Smooth muscle cell of bladder (primary cell): Measurements from ENCODE around the gene NTF4. TPM values are rescaled to one million over a fixed set of nuclear protein-coding genes. Genes with fewer than 3 reads are reported as not detected.

Experiments
- total RNA-seq: library from RNA; depleted of rRNA; stranded (reverse); fragments of >200 nt; gene quantifications from 2 replicates; pipeline ENCODE4 v1.2.3, GENCODE V29; 2014

Gene NTF4, protein sequence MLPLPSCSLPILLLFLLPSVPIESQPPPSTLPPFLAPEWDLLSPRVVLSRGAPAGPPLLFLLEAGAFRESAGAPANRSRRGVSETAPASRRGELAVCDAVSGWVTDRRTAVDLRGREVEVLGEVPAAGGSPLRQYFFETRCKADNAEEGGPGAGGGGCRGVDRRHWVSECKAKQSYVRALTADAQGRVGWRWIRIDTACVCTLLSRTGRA
- not detected in 2 replicates for total RNA-seq

DNA sequence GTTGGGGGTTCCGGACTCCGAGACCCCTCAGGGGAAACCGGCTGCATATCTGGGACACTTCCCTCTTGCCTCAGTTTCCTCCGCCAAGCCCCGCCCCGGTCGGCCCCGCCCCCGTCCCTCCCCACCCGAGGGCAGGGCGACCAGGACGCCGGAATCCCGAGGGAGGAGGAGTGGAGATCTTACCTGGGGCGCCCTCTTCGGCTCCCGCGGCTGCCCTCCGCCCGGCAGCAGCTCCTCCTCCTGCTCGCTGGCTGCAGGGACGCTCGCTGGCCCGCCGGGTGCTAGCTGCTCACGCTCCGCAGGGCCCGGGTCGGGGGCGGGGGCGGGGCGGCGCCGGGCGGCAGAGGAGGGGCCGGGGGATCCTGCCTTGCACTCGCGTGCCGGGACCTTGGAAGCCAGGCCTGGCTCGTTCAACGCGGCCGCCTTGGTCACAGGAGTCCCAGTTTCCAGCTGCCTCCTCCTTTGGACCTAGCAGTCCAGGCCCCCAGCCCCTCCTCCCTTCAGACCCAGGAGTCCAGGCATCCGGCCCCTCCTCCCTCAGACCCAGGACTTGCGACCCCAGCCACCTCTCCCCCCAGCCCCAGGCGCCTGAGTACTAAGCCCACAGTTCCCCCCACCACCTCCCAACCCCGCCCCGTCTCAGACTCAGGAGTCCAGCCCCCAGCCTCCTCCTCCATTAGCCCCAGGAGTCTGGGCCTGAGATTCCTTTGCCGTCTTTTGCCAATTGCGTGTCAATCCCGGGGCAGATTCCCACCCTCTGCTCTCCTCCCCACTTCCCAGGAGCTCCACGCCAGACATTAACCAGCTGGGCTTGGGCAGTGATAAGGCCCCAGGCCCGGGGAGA is at the start of gene NTF4:
TSS of gene NTF4 (minus strand) at position 51 of the 844 bp plus-strand sequence. CDS start 2,821 bp downstream, outside the sequence.

DNA sequence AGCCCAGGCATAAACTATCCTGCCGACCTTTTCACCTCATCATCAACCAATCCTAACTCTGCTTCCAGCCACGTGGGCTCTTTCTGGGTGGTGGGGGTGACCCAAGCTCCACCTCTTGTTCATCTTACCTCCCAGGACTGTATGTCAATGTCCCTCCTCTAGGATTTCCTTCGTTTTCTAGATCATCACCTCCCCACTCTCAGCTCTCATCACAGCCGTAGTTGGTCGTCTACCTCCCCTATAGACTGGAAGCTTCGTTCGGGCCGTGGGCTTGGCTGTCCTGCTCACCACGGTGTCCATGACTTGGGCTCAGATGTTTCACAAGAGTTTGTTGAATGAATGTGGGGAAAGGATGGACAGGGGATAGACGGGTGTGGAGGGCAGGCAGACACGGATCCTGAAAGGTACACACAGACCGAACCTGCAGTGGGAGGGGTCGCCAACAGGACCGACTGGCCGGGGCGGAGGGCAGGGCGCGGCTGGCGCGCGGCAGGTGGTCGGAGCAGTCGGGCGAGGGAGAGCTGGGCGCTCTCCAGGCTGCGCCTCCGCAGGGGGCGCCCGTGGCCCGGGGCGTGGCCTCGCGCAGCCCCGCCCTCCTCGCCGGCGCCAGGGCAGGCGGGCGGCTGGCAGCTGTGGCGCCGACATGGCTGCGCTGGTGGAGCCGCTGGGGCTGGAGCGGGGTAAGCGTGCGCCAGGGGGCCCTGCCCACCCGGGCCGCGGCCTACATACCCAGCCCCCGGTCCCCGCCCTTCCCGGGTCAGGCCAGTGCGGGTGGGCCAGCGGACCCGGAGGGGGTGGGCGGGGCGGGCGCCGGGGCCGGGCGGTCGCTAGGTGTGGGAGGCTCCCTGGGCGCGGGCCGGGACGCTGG is 49.4 kb upstream of the NTF4 start, which contains the start of gene LIN7B:
TSS of gene LIN7B (plus strand) at position 609 of the 868 bp plus-strand sequence. CDS start at position 644, 35 bp downstream.

DNA sequence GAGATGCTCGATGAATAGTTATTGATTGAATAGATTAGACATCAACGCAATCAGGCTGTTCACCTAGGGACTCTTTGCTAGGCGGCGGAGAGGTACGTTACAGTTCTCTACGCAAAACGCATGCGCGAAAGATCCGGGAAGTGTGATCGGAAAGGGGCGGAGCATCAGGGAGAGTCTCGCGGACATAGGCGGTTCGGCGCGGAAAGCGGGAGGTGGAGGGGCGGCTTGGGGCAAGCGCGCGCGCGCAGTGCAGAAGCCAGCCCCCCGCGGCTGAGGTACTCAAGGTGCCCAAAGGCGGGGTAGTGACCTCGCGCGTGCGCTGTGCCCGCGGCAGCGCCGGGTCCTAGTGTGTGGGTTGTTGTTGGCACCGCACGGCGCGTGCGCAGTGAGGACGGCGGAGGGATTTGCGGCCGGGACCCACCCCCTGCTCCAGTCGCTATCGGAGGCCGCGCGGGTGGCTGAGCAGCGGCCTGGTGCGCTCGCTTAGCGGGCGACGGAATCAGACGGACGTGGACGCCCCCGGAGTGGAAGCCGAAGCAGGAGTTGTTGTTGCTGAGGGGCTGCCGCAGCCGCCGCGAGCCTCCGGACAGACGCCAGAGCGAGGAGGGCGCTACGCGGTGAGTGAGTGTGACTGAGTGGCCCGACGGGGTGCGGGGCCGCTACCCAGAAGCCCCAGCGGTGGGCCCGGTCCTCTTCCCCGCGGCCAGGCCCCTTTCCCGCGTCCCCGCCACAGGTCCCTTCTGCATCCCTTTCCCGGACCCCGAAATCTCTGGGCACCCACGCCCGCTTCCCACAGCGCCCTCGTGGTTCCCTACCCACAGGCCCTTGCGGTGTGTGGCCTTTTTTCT is 20.6 kb upstream of the NTF4 start, which contains the start of gene SNRNP70:
TSS of gene SNRNP70 (plus strand) at position 432 of the 848 bp plus-strand sequence. CDS start 964 bp downstream, outside the sequence.

DNA sequence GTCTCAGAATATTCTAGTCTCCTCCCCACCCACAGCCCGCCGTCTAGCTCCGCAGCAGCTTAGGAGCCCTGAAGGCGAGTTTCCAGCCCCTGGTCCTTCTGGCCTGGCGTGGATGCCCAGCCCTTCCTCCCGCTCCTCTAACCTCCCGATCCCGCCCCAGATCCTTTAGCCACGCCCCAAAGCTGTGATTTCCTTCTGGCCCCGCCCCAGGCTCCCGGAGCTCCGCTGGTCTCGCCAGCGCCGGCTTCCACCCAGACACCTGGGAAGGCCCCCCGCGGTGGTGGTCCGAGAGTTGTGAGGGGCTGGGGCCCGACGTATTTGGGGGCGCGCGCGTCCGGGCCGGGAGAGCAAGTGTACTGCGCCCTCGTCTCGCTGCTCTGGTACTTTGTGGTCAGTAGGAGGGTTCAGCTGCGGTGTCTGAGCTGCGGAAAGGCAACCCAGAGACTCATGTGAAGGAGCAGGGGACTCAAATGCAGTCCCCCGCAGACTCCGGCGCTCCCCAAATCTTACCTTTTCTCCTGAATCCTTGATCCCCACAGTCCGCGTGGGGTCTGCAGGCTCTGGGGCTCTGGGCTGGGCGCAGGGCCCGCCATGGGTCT is 6.9 kb downstream of the NTF4 start, which contains the start of gene CGB7:
TSS of gene CGB7 (minus strand) at position 114 of the 599 bp plus-strand sequence. CDS start 2,374 bp downstream, outside the sequence.

DNA sequence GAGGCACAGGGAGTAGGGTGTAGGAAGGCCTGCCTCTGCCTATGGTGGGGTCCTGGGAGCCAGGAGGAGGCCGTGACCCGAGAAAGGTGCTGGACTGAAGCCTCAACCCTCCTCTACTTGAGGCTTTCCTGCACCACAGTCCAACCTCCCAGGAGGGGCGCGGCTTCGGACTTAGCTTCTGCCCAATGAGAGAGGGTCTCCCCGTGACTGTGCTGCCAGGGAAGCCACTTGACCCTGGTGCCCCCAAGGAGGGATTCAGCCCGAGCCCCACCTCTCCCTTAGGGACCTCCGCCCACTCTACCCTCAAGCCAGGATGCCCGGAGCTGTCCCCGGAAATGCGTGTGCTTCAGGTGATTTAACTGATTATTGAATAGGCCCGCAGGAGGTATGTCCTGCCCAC is 15.6 kb downstream of the NTF4 start, which contains the start of gene CGB8:
TSS of gene CGB8 (minus strand) at position 101 of the 400 bp plus-strand sequence. CDS start 372 bp downstream, outside the sequence.

DNA sequence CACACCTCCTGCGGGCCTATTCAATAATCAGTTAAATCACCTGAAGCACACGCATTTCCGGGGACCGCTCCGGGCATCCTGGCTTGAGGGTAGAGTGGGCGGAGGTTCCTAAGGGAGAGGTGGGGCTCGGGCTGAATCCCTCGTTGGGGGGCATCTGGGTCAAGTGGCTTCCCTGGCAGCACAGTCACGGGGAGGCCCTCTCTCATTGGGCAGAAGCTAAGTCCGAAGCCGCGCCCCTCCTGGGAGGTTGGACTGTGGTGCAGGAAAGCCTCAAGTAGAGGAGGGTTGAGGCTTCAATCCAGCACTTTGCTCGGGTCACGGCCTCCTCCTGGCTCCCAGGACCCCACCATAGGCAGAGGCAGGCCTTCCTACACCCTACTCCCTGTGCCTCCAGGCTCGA is 21.1 kb downstream of the NTF4 start, which contains the start of gene CGB5:
TSS of gene CGB5 (plus strand) at position 301 of the 400 bp plus-strand sequence. CDS start 362 bp downstream, outside the sequence.

DNA sequence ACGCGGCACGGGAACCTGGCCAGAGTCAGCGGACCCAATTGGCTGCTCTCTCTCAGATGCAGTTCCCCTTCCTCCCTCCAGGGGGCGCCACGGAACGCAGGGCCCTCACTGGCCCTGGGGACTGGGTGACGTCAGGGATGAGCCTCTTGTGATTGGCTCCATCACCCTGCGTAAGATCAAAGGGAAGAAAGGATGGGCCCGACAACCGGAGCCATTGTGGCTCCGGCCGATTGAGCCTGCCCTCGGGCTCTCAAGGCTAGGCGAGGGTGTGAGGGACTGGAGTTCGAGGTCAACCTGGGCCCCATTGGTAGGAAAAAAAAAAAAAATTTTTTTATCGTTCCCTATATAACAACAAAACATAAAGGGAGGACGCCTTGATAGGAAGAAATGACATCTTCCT is 27.8 kb downstream of the NTF4 start, which contains the start of gene CGB1:
TSS of gene CGB1 (minus strand) at position 81 of the 400 bp plus-strand sequence. CDS start 184 bp downstream, outside the sequence.

DNA sequence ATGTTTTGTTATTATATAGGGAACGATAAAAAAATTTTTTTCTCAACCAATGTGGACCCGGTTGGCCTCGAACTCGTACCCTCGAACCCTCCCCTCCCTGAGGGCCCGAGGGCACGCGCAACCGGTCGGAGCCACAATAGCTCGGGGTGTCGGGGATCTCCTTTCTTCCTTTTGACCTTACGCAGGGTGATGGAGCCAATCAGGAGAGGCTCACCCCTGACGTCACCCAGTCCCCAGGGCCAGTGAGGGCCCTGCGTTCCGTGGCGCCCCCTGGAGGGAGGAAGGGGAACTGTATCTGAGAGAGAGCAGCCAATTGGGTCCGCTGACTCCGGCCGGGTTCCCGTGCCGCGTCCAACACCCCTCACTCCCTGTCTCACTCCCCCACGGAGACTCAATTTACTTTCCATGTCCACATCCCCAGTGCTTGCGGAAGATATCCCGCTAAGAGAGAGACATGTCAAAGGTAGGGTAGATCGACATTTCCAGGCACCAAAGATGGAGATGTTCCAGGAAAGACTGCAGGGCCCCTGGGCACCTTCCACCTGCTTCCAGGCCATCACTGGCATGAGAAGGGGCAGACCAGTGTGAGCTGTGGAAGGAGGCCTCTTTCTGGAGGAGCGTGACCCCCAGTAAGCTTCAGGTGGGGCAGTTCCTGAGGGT is 32.8 kb downstream of the NTF4 start, which contains the start of gene CGB2:
TSS of gene CGB2 (plus strand) at position 249 of the 660 bp plus-strand sequence. CDS start at position 455, 206 bp downstream.

DNA sequence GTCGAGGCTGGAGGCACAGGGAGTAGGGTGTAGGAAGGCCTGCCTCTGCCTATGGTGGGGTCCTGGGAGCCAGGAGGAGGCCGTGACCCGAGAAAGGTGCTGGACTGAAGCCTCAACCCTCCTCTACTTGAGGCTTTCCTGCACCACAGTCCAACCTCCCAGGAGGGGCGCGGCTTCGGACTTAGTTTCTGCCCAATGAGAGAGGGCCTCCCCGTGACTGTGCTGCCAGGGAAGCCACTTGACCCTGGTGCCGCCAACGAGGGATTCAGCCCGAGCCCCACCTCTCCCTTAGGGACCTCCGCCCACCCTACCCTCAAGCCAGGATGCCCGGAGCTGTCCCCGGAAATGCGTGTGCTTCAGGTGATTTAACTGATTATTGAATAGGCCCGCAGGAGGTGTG is 40.4 kb downstream of the NTF4 start, which contains the start of gene CGB3:
TSS of gene CGB3 (minus strand) at position 101 of the 400 bp plus-strand sequence. CDS start 362 bp downstream, outside the sequence.

DNA sequence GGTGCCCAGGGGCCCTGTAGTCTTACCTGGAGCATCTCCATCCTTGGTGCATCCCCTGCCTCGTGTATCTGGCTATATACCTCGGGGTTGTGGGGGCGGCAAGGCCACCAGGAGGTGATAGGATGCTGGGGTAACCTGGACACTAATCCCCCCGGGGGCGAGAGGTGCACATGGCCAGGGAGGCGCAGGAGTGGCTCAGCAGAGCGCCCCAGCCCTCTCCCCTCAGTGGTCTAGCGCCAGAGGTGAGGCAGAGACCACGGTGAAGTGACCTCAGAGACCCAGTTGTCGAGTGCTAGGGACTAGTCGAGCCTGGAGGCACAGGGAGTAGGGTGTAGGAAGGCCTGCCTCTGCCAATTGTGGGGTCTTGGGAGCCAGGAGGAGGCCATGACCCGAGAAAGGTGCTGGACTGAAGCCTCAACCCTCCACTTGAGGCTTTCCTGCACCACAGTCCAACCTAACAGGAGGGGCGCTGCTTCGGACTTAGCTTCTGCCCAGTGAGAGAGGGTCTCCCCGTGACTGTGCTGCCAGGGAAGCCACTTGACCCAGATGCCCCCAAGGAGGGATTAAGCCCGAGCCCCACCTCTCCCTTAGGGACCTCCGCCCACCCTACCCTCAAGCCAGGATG is 47.5 kb downstream of the NTF4 start, which contains the start of gene LHB:
TSS of gene LHB (minus strand) at position 51 of the 625 bp plus-strand sequence. CDS start at position 41, 10 bp downstream.

Other genes with a start within 250 kb of the NTF4 start
- 6.8 and 7.3 TPM in 2 replicates for gene HSD17B14, start 228.3 kb downstream of the NTF4 start, total RNA-seq
- 6.5 and 10.6 TPM in 2 replicates for gene PLEKHA4, start 196.2 kb downstream of the NTF4 start, total RNA-seq
- gene PPP1R15A, start 192.4 kb downstream of the NTF4 start, total RNA-seq = 51.6 and 53.1 TPM in 2 replicates
- 0.28 and 0.55 TPM in 2 replicates for gene TULP2, start 166.1 kb downstream of the NTF4 start, total RNA-seq
- 117 and 149 TPM in 2 replicates for gene NUCB1, start 164.5 kb downstream of the NTF4 start, total RNA-seq
- 0.14 and 0.18 TPM in 2 replicates for gene DHDH, start 131.1 kb downstream of the NTF4 start, total RNA-seq
- gene BAX, start 109.9 kb downstream of the NTF4 start, total RNA-seq = 77.2 and 141 TPM in 2 replicates
- gene FTL, start 99.5 kb downstream of the NTF4 start, total RNA-seq = 5,813 and 7,581 TPM in 2 replicates
- 29.0 and 45.9 TPM in 2 replicates for gene GYS1, start 71.5 kb downstream of the NTF4 start, total RNA-seq
- 201 and 206 TPM in 2 replicates for gene RUVBL2, start 70.9 kb downstream of the NTF4 start, total RNA-seq
- not detected in 2 replicates for gene LHB, start 47.7 kb downstream of the NTF4 start, total RNA-seq
- not detected in 2 replicates for gene CGB3, start 40.5 kb downstream of the NTF4 start, total RNA-seq
- gene CGB2, start 32.9 kb downstream of the NTF4 start, total RNA-seq = not detected in 2 replicates
- gene CGB1, start 27.9 kb downstream of the NTF4 start, total RNA-seq = not detected in 2 replicates
- gene CGB5, start 21.0 kb downstream of the NTF4 start, total RNA-seq = not detected in 2 replicates
- not detected in 2 replicates for gene CGB8, start 15.7 kb downstream of the NTF4 start, total RNA-seq
- gene CGB7, start 7.1 kb downstream of the NTF4 start, total RNA-seq = 0.09 and 0.14 TPM in 2 replicates
- gene KCNA7, start 7.9 kb upstream of the NTF4 start, total RNA-seq = not detected in 2 replicates
- gene SNRNP70, start 20.6 kb upstream of the NTF4 start, total RNA-seq = 106 and 162 TPM in 2 replicates
- 8.9 and 11.0 TPM in 2 replicates for gene LIN7B, start 49.6 kb upstream of the NTF4 start, total RNA-seq
- 0.28 and 0.83 TPM in 2 replicates for gene C19orf73, start 54.3 kb upstream of the NTF4 start, total RNA-seq
- gene PPFIA3, start 54.7 kb upstream of the NTF4 start, total RNA-seq = 1.4 and 1.6 TPM in 2 replicates
- gene HRC, start 90.6 kb upstream of the NTF4 start, total RNA-seq = 0.09 TPM in 1 of 2 replicates, not detected in the other
- 9.1 and 16.5 TPM in 2 replicates for gene TRPM4, start 93.0 kb upstream of the NTF4 start, total RNA-seq